Measurements from ENCODE around the gene ICAM1. TPM values are rescaled to one million over a fixed set of nuclear protein-coding genes. Genes with fewer than 3 reads are reported as not detected.
A peak's percentile ranks its signal among the peaks of the same experiment; 100 is the strongest.

ICAM1 gene
- polyA plus RNA-seq (ENCODE audit: low read depth in 6 of 6): 1 to 10 TPM in 5 of 6 donors, not detected in 1; 2.5 to 4.9 (median 3.8) TPM

GRCh38 chr19:10270616-10271394 lies at the start of gene ICAM1:
ICAM1 (plus strand) TSS chr19:10271120; CDS start chr19:10271160, 40 bp downstream.
- Mint-ChIP-seq H3K9me3 (no peaks in the 10 kb centered on the region), H3K27ac (peak within 1 kb of the TSS; percentile 97 to 100 (median 99)), H3K27me3 (no peaks in the 10 kb centered on the region), H3K36me3 (peaks cover 0 to 5% of the 10 kb centered on the region in 2 donors), H3K4me3 (peak within 1 kb of the TSS; percentile 84 to 96 (median 90)), H3K4me1 (peaks cover 23 to 38% (median 36%) of the 10 kb centered on the region in 3 donors)
- ATAC-seq (ENCODE audit: low read depth in 2 of 2): peak; percentile 44 to 46
- DNase-seq: peak; percentile 81

- H3K4me3 Mint-ChIP-seq: no peak overlapping the region
- no peaks in the 10 kb centered on the region for H3K36me3 Mint-ChIP-seq
- peaks cover 0 to 5% (median 0%) of the 10 kb centered on the region in 3 donors for H3K27me3 Mint-ChIP-seq
Measured at GRCh38 chr19:10222201-10222890, 48.6 kb upstream of the ICAM1 start.

GRCh38 chr19:10223488-10224213 lies 47.3 kb upstream of the ICAM1 start:
- H3K9me3 Mint-ChIP-seq: no peaks in the 10 kb centered on the region
- ATAC-seq (ENCODE audit: low read depth in 2 of 2): no peak
- no peaks in the 10 kb centered on the region for H3K36me3 Mint-ChIP-seq
- no peak overlapping the region for H3K4me3 Mint-ChIP-seq
- DNase-seq: no peak
- peaks cover 3 to 13% (median 6%) of the 10 kb centered on the region in 3 donors for H3K4me1 Mint-ChIP-seq
- peaks cover 0 to 5% (median 0%) of the 10 kb centered on the region in 3 donors for H3K27me3 Mint-ChIP-seq
- no peak overlapping the region for H3K27ac Mint-ChIP-seq

More at GRCh38 chr19:10222201-10222890, 48.6 kb upstream of the ICAM1 start:
- DNase-seq: no peak
- H3K27ac Mint-ChIP-seq: peak overlapping the region in 4 of 6 donors; percentile 74 to 79 (median 76)
- no peaks in the 10 kb centered on the region for H3K9me3 Mint-ChIP-seq
- H3K4me1 Mint-ChIP-seq: peaks cover 3 to 12% (median 6%) of the 10 kb centered on the region in 3 donors
- ATAC-seq (ENCODE audit: low read depth in 2 of 2): no peak

GRCh38 chr19:10224337-10224736 lies 46.6 kb upstream of the ICAM1 start:
- peaks cover 7 to 20% (median 11%) of the 10 kb centered on the region in 3 donors for H3K4me1 Mint-ChIP-seq
- peaks cover 0 to 5% (median 0%) of the 10 kb centered on the region in 3 donors for H3K27me3 Mint-ChIP-seq
- DNase-seq (no peak), ATAC-seq (ENCODE audit: low read depth in 2 of 2) (no peak)
- H3K4me3 Mint-ChIP-seq: no peak overlapping the region
- H3K9me3 Mint-ChIP-seq: no peaks in the 10 kb centered on the region
- no peaks in the 10 kb centered on the region for H3K36me3 Mint-ChIP-seq
- peak overlapping the region in 1 of 6 donors; percentile 44 for H3K27ac Mint-ChIP-seq

GRCh38 chr19:10226021-10226375 lies 44.9 kb upstream of the ICAM1 start:
- Mint-ChIP-seq H3K9me3 (no peaks in the 10 kb centered on the region), H3K27me3 (peaks cover 0 to 5% (median 0%) of the 10 kb centered on the region in 3 donors), H3K27ac (peak overlapping the region in 2 of 6 donors; percentile 9 to 56), H3K36me3 (no peaks in the 10 kb centered on the region), H3K4me1 (peaks cover 10 to 26% (median 13%) of the 10 kb centered on the region in 3 donors), H3K4me3 (no peak overlapping the region)
- DNase-seq: no peak
- no peak for ATAC-seq (ENCODE audit: low read depth in 2 of 2)

- peaks cover 0 to 5% (median 0%) of the 10 kb centered on the region in 3 donors for H3K27me3 Mint-ChIP-seq
- H3K36me3 Mint-ChIP-seq: no peaks in the 10 kb centered on the region
- peak overlapping the region in 2 of 6 donors; percentile 9 to 56 for H3K27ac Mint-ChIP-seq
- ATAC-seq (ENCODE audit: low read depth in 2 of 2): no peak
- DNase-seq: no peak
- no peaks in the 10 kb centered on the region for H3K9me3 Mint-ChIP-seq
- H3K4me1 Mint-ChIP-seq: peaks cover 14 to 27% (median 15%) of the 10 kb centered on the region in 3 donors
- H3K4me3 Mint-ChIP-seq: no peak overlapping the region
Measured at GRCh38 chr19:10226376-10227025, 44.4 kb upstream of the ICAM1 start.

- Mint-ChIP-seq H3K27ac (peak overlapping the region in 1 of 6 donors; percentile 9), H3K36me3 (no peaks in the 10 kb centered on the region), H3K4me1 (peaks cover 17 to 34% (median 18%) of the 10 kb centered on the region in 3 donors), H3K27me3 (peaks cover 0 to 5% (median 0%) of the 10 kb centered on the region in 3 donors), H3K9me3 (no peaks in the 10 kb centered on the region), H3K4me3 (no peak overlapping the region)
- DNase-seq (no peak), ATAC-seq (ENCODE audit: low read depth in 2 of 2) (no peak)
Measured at GRCh38 chr19:10227026-10227971, 43.6 kb upstream of the ICAM1 start.

GRCh38 chr19:10228393-10228792 lies 42.5 kb upstream of the ICAM1 start:
- Mint-ChIP-seq H3K4me1 (peaks cover 18 to 30% (median 20%) of the 10 kb centered on the region in 3 donors), H3K27me3 (peaks cover 0 to 5% (median 0%) of the 10 kb centered on the region in 3 donors), H3K27ac (peak overlapping the region in 2 of 6 donors; percentile 34 to 93), H3K4me3 (peak overlapping the region in 4 of 8 donors; percentile 44 to 89 (median 68)), H3K9me3 (no peaks in the 10 kb centered on the region), H3K36me3 (no peaks in the 10 kb centered on the region)
- DNase-seq (no peak), ATAC-seq (ENCODE audit: low read depth in 2 of 2) (no peak)

GRCh38 chr19:10228920-10229319 lies 42.0 kb upstream of the ICAM1 start:
- peak overlapping the region in 5 of 8 donors; percentile 60 to 89 (median 78) for H3K4me3 Mint-ChIP-seq
- DNase-seq (peak; percentile 57), ATAC-seq (ENCODE audit: low read depth in 2 of 2) (no peak)
- H3K4me1 Mint-ChIP-seq: peaks cover 17 to 30% (median 21%) of the 10 kb centered on the region in 3 donors
- peaks cover 0 to 5% (median 0%) of the 10 kb centered on the region in 3 donors for H3K27me3 Mint-ChIP-seq
- no peaks in the 10 kb centered on the region for H3K9me3 Mint-ChIP-seq
- H3K36me3 Mint-ChIP-seq: no peaks in the 10 kb centered on the region
- H3K27ac Mint-ChIP-seq: peak overlapping the region in 5 of 6 donors; percentile 30 to 94 (median 57)

- Mint-ChIP-seq H3K27me3 (peaks cover 0 to 5% (median 0%) of the 10 kb centered on the region in 3 donors), H3K36me3 (no peaks in the 10 kb centered on the region), H3K9me3 (no peaks in the 10 kb centered on the region), H3K4me1 (peaks cover 15 to 35% (median 27%) of the 10 kb centered on the region in 3 donors), H3K4me3 (peak overlapping the region; percentile 80 to 92 (median 88)), H3K27ac (peak overlapping the region; percentile 49 to 96 (median 88))
- ATAC-seq (ENCODE audit: low read depth in 2 of 2) (peak; percentile 62 to 63), DNase-seq (peak; percentile 60)
Measured at GRCh38 chr19:10230173-10230860, 40.6 kb upstream of the ICAM1 start.

- ATAC-seq (ENCODE audit: low read depth in 2 of 2) (peak; percentile 24 to 35), DNase-seq (peak; percentile 81)
- Mint-ChIP-seq H3K36me3 (no peaks in the 10 kb centered on the region), H3K9me3 (no peaks in the 10 kb centered on the region), H3K4me1 (peaks cover 18 to 38% (median 34%) of the 10 kb centered on the region in 3 donors), H3K4me3 (peak within 1 kb of the TSS; percentile 80 to 92 (median 88)), H3K27ac (peak within 1 kb of the TSS; percentile 87 to 96 (median 94)), H3K27me3 (peaks cover 0 to 5% (median 0%) of the 10 kb centered on the region in 3 donors)
Measured at GRCh38 chr19:10230861-10231611, 39.9 kb upstream of the ICAM1 start, which contains the start of gene S1PR2. S1PR2 (minus strand) TSS chr19:10231331; CDS start chr19:10224905, 6,426 bp downstream.

All from naive B cell (primary cell).